ENCODE data around the gene REPS2. TPM values are rescaled to one million over a fixed set of nuclear protein-coding genes. Genes with fewer than 3 reads are reported as not detected.

Gene REPS2
- total RNA-seq, 1 donor from 2014 or later: 1.5 TPM

GRCh38 chrX:16924631-16925480 lies 21.6 kb upstream of the REPS2 start:
- no peaks in the 10 kb centered on the region for H3K36me3 Mint-ChIP-seq (ENCODE audit: unreplicated experiment)
- no peaks in the 10 kb centered on the region for H3K4me1 Mint-ChIP-seq (ENCODE audit: unreplicated experiment)
- H3K9me3 Mint-ChIP-seq (ENCODE audit: unreplicated experiment): peaks cover 10% of the 10 kb centered on the region
- H3K27ac Mint-ChIP-seq (ENCODE audit: unreplicated experiment): no peak overlapping the region
- peaks cover 11% of the 10 kb centered on the region for H3K27me3 Mint-ChIP-seq (ENCODE audit: unreplicated experiment)
- H3K4me3 Mint-ChIP-seq (ENCODE audit: unreplicated experiment): no peak overlapping the region
- no peak for DNase-seq (ENCODE audit: extremely low spot score, unreplicated experiment)
- TF ChIP-seq CTCF (IDR thresholded peaks at IDR 0.05): no peak

GRCh38 chrX:16930392-16930791 lies 16.1 kb upstream of the REPS2 start:
- Mint-ChIP-seq H3K4me1 (ENCODE audit: unreplicated experiment) (no peaks in the 10 kb centered on the region), H3K4me3 (ENCODE audit: unreplicated experiment) (no peak overlapping the region), H3K36me3 (ENCODE audit: unreplicated experiment) (no peaks in the 10 kb centered on the region), H3K27me3 (ENCODE audit: unreplicated experiment) (peaks cover 7% of the 10 kb centered on the region), H3K27ac (ENCODE audit: unreplicated experiment) (no peak overlapping the region), H3K9me3 (ENCODE audit: unreplicated experiment) (peaks cover under 1% of the 10 kb centered on the region)
- DNase-seq (ENCODE audit: extremely low spot score, unreplicated experiment): no peak
- no peak for TF ChIP-seq CTCF (IDR thresholded peaks at IDR 0.05)

GRCh38 chrX:16931371-16931770 lies 15.1 kb upstream of the REPS2 start:
- Mint-ChIP-seq H3K27ac (ENCODE audit: unreplicated experiment) (no peak overlapping the region), H3K9me3 (ENCODE audit: unreplicated experiment) (no peaks in the 10 kb centered on the region), H3K27me3 (ENCODE audit: unreplicated experiment) (peaks cover 8% of the 10 kb centered on the region), H3K4me1 (ENCODE audit: unreplicated experiment) (no peaks in the 10 kb centered on the region), H3K36me3 (ENCODE audit: unreplicated experiment) (no peaks in the 10 kb centered on the region), H3K4me3 (ENCODE audit: unreplicated experiment) (no peak overlapping the region)
- no peak for DNase-seq (ENCODE audit: extremely low spot score, unreplicated experiment)
- TF ChIP-seq CTCF (IDR thresholded peaks at IDR 0.05): no peak

GRCh38 chrX:16931855-16932575 lies 14.4 kb upstream of the REPS2 start:
- H3K36me3 Mint-ChIP-seq (ENCODE audit: unreplicated experiment): no peaks in the 10 kb centered on the region
- DNase-seq (ENCODE audit: extremely low spot score, unreplicated experiment): no peak
- H3K4me1 Mint-ChIP-seq (ENCODE audit: unreplicated experiment): no peaks in the 10 kb centered on the region
- H3K4me3 Mint-ChIP-seq (ENCODE audit: unreplicated experiment): no peak overlapping the region
- peaks cover 10% of the 10 kb centered on the region for H3K27me3 Mint-ChIP-seq (ENCODE audit: unreplicated experiment)
- H3K27ac Mint-ChIP-seq (ENCODE audit: unreplicated experiment): no peak overlapping the region
- no peak for TF ChIP-seq CTCF (IDR thresholded peaks at IDR 0.05)
- H3K9me3 Mint-ChIP-seq (ENCODE audit: unreplicated experiment): no peaks in the 10 kb centered on the region

GRCh38 chrX:16934185-16934584 lies 12.3 kb upstream of the REPS2 start:
- TF ChIP-seq CTCF (IDR thresholded peaks at IDR 0.05): no peak
- Mint-ChIP-seq H3K27me3 (ENCODE audit: unreplicated experiment) (peaks cover 17% of the 10 kb centered on the region), H3K4me3 (ENCODE audit: unreplicated experiment) (no peak overlapping the region), H3K36me3 (ENCODE audit: unreplicated experiment) (no peaks in the 10 kb centered on the region), H3K27ac (ENCODE audit: unreplicated experiment) (no peak overlapping the region), H3K9me3 (ENCODE audit: unreplicated experiment) (no peaks in the 10 kb centered on the region), H3K4me1 (ENCODE audit: unreplicated experiment) (no peaks in the 10 kb centered on the region)
- DNase-seq (ENCODE audit: extremely low spot score, unreplicated experiment): no peak

All from osteocyte (in vitro differentiated cells).